Measurements from ENCODE around the gene CRTC1. TPM values are rescaled to one million over a fixed set of nuclear protein-coding genes. Genes with fewer than 3 reads are reported as not detected.

The CRTC1 gene
- polyA plus RNA-seq, 4 donors, result 5.8 to 20.7 (median 6.7) TPM

GRCh38 chr19:18670312-18670711 lies 13.2 kb upstream of the CRTC1 start:
- Histone ChIP-seq H3K36me3 (ENCODE audit: control insufficient read depth in 3 of 3, insufficient read depth in 2 of 3, low read depth in 1 of 3, low read length in 3 of 3) (peaks cover 0 to 61% (median 5%) of the 10 kb centered on the region in 3 donors), H3K4me1 (ENCODE audit: control insufficient read depth in 3 of 3, insufficient read depth in 2 of 3, low read depth in 1 of 3, low read length in 2 of 3) (no peaks in the 10 kb centered on the region), H3K4me3 (ENCODE audit: low read depth in 1 of 3, low read length in 3 of 3) (no peak overlapping the region), H3K27me3 (ENCODE audit: control insufficient read depth in 3 of 3, insufficient read depth in 3 of 3, low read length in 3 of 3) (no peaks in the 10 kb centered on the region), H3K27ac (ENCODE audit: low read depth in 1 of 3, low read length in 2 of 3) (no peak overlapping the region), H3K9me3 (ENCODE audit: control insufficient read depth in 2 of 2, insufficient read depth in 1 of 2, low read depth in 1 of 2, low read length in 1 of 2) (peaks cover 0 to 3% of the 10 kb centered on the region in 2 donors)
- FAIRE-seq (no peak), DNase-seq (no peak)
- 86 to 89% (median 89%) methylated on average over 13 of the region's 13 CpGs for WGBS, 3 donors

DNA sequence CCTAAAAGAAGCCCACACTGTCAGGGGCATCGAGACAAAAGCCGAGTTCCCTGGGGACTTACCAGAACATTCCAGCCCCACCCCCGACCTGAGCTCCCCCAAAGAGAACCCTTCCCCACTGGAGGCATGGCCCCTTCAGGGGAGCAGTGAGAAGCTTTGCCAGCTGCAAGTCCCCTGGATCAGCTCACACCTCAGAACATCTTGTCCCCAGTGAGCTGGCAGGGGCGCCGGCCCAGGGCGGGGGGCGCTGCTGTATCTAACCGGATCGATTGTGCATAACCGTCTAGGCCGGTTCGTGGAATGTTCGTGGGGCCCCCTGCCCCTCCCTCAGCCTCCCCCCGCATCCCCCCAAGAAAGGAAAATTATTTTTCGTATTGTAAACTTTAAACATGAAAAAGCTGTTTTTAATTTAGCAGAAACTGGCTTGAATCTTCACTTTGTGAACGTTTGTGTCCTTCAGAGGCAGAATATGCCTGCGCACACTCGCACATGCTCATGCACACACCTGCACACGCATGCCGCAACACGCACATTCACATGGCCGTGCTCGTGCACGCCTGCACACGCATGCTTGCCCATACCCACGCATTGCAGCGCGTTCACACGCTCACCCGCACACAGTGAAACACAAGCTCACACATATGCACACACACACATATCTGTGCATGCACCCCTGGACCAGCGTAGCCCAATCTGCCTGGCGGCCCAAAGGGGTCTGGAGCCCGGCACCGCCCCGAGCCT lies 12.0 kb upstream of the CRTC1 start:
- WGBS, 3 donors, result 90 to 92% (median 90%) methylated on average over 35 of the region's 35 CpGs
- no peak overlapping the region for H3K27ac ChIP-seq (ENCODE audit: low read depth in 1 of 3, low read length in 2 of 3)
- H3K4me3 ChIP-seq (ENCODE audit: low read depth in 1 of 3, low read length in 3 of 3), result no peak overlapping the region
- no peak for FAIRE-seq
- DNase-seq, result no peak
- no peaks in the 10 kb centered on the region for H3K4me1 ChIP-seq (ENCODE audit: control insufficient read depth in 3 of 3, insufficient read depth in 2 of 3, low read depth in 1 of 3, low read length in 2 of 3)
- peaks cover 0 to 3% of the 10 kb centered on the region in 2 donors for H3K9me3 ChIP-seq (ENCODE audit: control insufficient read depth in 2 of 2, insufficient read depth in 1 of 2, low read depth in 1 of 2, low read length in 1 of 2)
- H3K36me3 ChIP-seq (ENCODE audit: control insufficient read depth in 3 of 3, insufficient read depth in 2 of 3, low read depth in 1 of 3, low read length in 3 of 3), result peaks cover 0 to 52% (median 5%) of the 10 kb centered on the region in 3 donors
- H3K27me3 ChIP-seq (ENCODE audit: control insufficient read depth in 3 of 3, insufficient read depth in 3 of 3, low read length in 3 of 3), result no peaks in the 10 kb centered on the region

DNA sequence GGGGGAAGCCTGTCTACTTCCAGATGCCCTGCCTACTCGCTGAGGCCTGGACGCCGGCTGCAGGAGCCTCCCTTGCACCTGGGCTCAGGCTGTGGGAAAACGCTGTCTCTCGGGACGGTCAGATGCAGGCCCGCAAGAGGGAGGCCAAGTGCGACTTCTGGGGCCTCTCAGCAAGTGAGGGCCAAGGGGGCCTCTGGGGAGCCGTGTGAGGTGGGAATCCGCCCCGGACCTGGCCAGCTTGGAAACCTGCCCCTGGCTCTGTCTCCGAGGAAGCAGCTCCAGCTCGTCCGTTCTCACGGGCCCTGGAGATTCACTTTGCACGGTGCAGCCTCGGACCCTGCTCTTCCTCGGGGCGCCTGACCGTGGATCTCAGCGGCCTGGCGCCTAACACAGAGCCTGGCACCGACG lies 11.4 kb upstream of the CRTC1 start:
- Histone ChIP-seq H3K4me3 (ENCODE audit: low read depth in 1 of 3, low read length in 3 of 3) (no peak overlapping the region), H3K27me3 (ENCODE audit: control insufficient read depth in 3 of 3, insufficient read depth in 3 of 3, low read length in 3 of 3) (no peaks in the 10 kb centered on the region), H3K9me3 (ENCODE audit: control insufficient read depth in 2 of 2, insufficient read depth in 1 of 2, low read depth in 1 of 2, low read length in 1 of 2) (peaks cover 0 to 3% of the 10 kb centered on the region in 2 donors), H3K27ac (ENCODE audit: low read depth in 1 of 3, low read length in 2 of 3) (no peak overlapping the region), H3K4me1 (ENCODE audit: control insufficient read depth in 3 of 3, insufficient read depth in 2 of 3, low read depth in 1 of 3, low read length in 2 of 3) (no peaks in the 10 kb centered on the region), H3K36me3 (ENCODE audit: control insufficient read depth in 3 of 3, insufficient read depth in 2 of 3, low read depth in 1 of 3, low read length in 3 of 3) (peaks cover 0 to 47% (median 5%) of the 10 kb centered on the region in 3 donors)
- DNase-seq (no peak), FAIRE-seq (no peak)
- 85 to 90% (median 88%) methylated on average over 23 to 24 of the region's 24 CpGs for WGBS, 3 donors

GRCh38 chr19:18672606-18673337 lies 10.7 kb upstream of the CRTC1 start:
- 44 to 60% (median 47%) methylated on average over 13 of the region's 13 CpGs for WGBS, 3 donors
- peak in 1 of 2 donors; percentile 25 for DNase-seq

DNA sequence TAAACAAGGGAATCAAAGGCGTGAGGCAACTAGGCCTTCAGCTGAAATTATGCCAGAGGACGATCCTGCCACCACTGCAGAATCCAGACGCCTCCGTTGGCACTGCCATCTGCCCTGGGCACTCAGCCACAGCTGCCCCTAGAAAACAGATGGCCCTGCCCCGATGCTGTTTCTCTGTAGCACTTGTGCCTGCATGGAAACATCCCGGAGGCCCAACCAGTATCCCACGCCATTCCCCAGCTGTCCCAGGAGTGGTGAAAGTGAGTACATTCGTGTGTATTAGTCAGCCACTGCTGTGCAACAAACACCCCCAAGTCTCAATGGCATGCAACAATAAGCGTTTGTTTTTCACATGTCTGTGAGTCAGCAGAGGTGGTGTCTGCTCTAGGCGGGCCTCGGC lies 8.9 kb upstream of the CRTC1 start:
- H3K27me3 ChIP-seq (ENCODE audit: control insufficient read depth in 3 of 3, insufficient read depth in 3 of 3, low read length in 3 of 3), result no peaks in the 10 kb centered on the region
- H3K4me3 ChIP-seq (ENCODE audit: low read depth in 1 of 3, low read length in 3 of 3), result no peak overlapping the region
- no peak for FAIRE-seq
- no peaks in the 10 kb centered on the region for H3K4me1 ChIP-seq (ENCODE audit: control insufficient read depth in 3 of 3, insufficient read depth in 2 of 3, low read depth in 1 of 3, low read length in 2 of 3)
- no peak for DNase-seq
- peaks cover 0 to 3% of the 10 kb centered on the region in 2 donors for H3K9me3 ChIP-seq (ENCODE audit: control insufficient read depth in 2 of 2, insufficient read depth in 1 of 2, low read depth in 1 of 2, low read length in 1 of 2)
- no peak overlapping the region for H3K27ac ChIP-seq (ENCODE audit: low read depth in 1 of 3, low read length in 2 of 3)
- WGBS, 3 donors, result 61 to 81% (median 71%) methylated on average over 11 of the region's 11 CpGs
- peaks cover 0 to 22% (median 0%) of the 10 kb centered on the region in 3 donors for H3K36me3 ChIP-seq (ENCODE audit: control insufficient read depth in 3 of 3, insufficient read depth in 2 of 3, low read depth in 1 of 3, low read length in 3 of 3)

More at GRCh38 chr19:18672606-18673337, 10.7 kb upstream of the CRTC1 start:
- no peak for FAIRE-seq
- Histone ChIP-seq H3K27ac (ENCODE audit: low read depth in 1 of 3, low read length in 2 of 3) (no peak overlapping the region), H3K4me3 (ENCODE audit: low read depth in 1 of 3, low read length in 3 of 3) (no peak overlapping the region), H3K27me3 (ENCODE audit: control insufficient read depth in 3 of 3, insufficient read depth in 3 of 3, low read length in 3 of 3) (no peaks in the 10 kb centered on the region), H3K36me3 (ENCODE audit: control insufficient read depth in 3 of 3, insufficient read depth in 2 of 3, low read depth in 1 of 3, low read length in 3 of 3) (peaks cover 0 to 41% (median 3%) of the 10 kb centered on the region in 3 donors), H3K4me1 (ENCODE audit: control insufficient read depth in 3 of 3, insufficient read depth in 2 of 3, low read depth in 1 of 3, low read length in 2 of 3) (no peaks in the 10 kb centered on the region), H3K9me3 (ENCODE audit: control insufficient read depth in 2 of 2, insufficient read depth in 1 of 2, low read depth in 1 of 2, low read length in 1 of 2) (peaks cover 0 to 3% of the 10 kb centered on the region in 2 donors)

- FAIRE-seq, result no peak
- peaks cover 0 to 3% of the 10 kb centered on the region in 2 donors for H3K9me3 ChIP-seq (ENCODE audit: control insufficient read depth in 2 of 2, insufficient read depth in 1 of 2, low read depth in 1 of 2, low read length in 1 of 2)
- H3K36me3 ChIP-seq (ENCODE audit: control insufficient read depth in 3 of 3, insufficient read depth in 2 of 3, low read depth in 1 of 3, low read length in 3 of 3), result peaks cover 0 to 14% (median 0%) of the 10 kb centered on the region in 3 donors
- H3K27ac ChIP-seq (ENCODE audit: low read depth in 1 of 3, low read length in 2 of 3), result no peak overlapping the region
- no peak overlapping the region for H3K4me3 ChIP-seq (ENCODE audit: low read depth in 1 of 3, low read length in 3 of 3)
- WGBS, 3 donors, result 48 to 52% (median 52%) methylated on average over 5 of the region's 5 CpGs
- H3K4me1 ChIP-seq (ENCODE audit: control insufficient read depth in 3 of 3, insufficient read depth in 2 of 3, low read depth in 1 of 3, low read length in 2 of 3), result no peaks in the 10 kb centered on the region
- DNase-seq, result no peak
- H3K27me3 ChIP-seq (ENCODE audit: control insufficient read depth in 3 of 3, insufficient read depth in 3 of 3, low read length in 3 of 3), result no peaks in the 10 kb centered on the region
Observed at GRCh38 chr19:18675779-18676178, 7.7 kb upstream of the CRTC1 start.

- Histone ChIP-seq H3K36me3 (ENCODE audit: control insufficient read depth in 3 of 3, insufficient read depth in 2 of 3, low read depth in 1 of 3, low read length in 3 of 3) (peaks cover 0 to 7% (median 0%) of the 10 kb centered on the region in 3 donors), H3K27ac (ENCODE audit: low read depth in 1 of 3, low read length in 2 of 3) (no peak overlapping the region), H3K4me1 (ENCODE audit: control insufficient read depth in 3 of 3, insufficient read depth in 2 of 3, low read depth in 1 of 3, low read length in 2 of 3) (no peaks in the 10 kb centered on the region), H3K9me3 (ENCODE audit: control insufficient read depth in 2 of 2, insufficient read depth in 1 of 2, low read depth in 1 of 2, low read length in 1 of 2) (peaks cover 0 to 3% of the 10 kb centered on the region in 2 donors), H3K4me3 (ENCODE audit: low read depth in 1 of 3, low read length in 3 of 3) (no peak overlapping the region), H3K27me3 (ENCODE audit: control insufficient read depth in 3 of 3, insufficient read depth in 3 of 3, low read length in 3 of 3) (no peaks in the 10 kb centered on the region)
- WGBS, 3 donors, result 78 to 87% (median 86%) methylated on average over 7 of the region's 7 CpGs
- FAIRE-seq, result no peak
- DNase-seq, result no peak
Observed at GRCh38 chr19:18676692-18677091, 6.8 kb upstream of the CRTC1 start.

GRCh38 chr19:18677156-18677555 lies 6.3 kb upstream of the CRTC1 start:
- FAIRE-seq (no peak), DNase-seq (no peak)
- Histone ChIP-seq H3K27ac (ENCODE audit: low read depth in 1 of 3, low read length in 2 of 3) (no peak overlapping the region), H3K36me3 (ENCODE audit: control insufficient read depth in 3 of 3, insufficient read depth in 2 of 3, low read depth in 1 of 3, low read length in 3 of 3) (peaks cover 0 to 2% (median 0%) of the 10 kb centered on the region in 3 donors), H3K27me3 (ENCODE audit: control insufficient read depth in 3 of 3, insufficient read depth in 3 of 3, low read length in 3 of 3) (no peaks in the 10 kb centered on the region), H3K4me3 (ENCODE audit: low read depth in 1 of 3, low read length in 3 of 3) (no peak overlapping the region), H3K4me1 (ENCODE audit: control insufficient read depth in 3 of 3, insufficient read depth in 2 of 3, low read depth in 1 of 3, low read length in 2 of 3) (no peaks in the 10 kb centered on the region), H3K9me3 (ENCODE audit: control insufficient read depth in 2 of 2, insufficient read depth in 1 of 2, low read depth in 1 of 2, low read length in 1 of 2) (peaks cover 0 to 3% of the 10 kb centered on the region in 2 donors)
- WGBS, 3 donors, result 71 to 82% (median 80%) methylated on average over 13 of the region's 13 CpGs

All from small intestine (tissue), 7 donors.